ENCODE measurements around the gene PRKG2. TPM values are rescaled to one million over a fixed set of nuclear protein-coding genes. Genes with fewer than 3 reads are reported as not detected.
"Not testable (repeated sequence)": the region's sequence is repeated elsewhere in the genome, so short reads cannot be mapped to it uniquely, and the experiment has no call there.

Gene PRKG2, protein sequence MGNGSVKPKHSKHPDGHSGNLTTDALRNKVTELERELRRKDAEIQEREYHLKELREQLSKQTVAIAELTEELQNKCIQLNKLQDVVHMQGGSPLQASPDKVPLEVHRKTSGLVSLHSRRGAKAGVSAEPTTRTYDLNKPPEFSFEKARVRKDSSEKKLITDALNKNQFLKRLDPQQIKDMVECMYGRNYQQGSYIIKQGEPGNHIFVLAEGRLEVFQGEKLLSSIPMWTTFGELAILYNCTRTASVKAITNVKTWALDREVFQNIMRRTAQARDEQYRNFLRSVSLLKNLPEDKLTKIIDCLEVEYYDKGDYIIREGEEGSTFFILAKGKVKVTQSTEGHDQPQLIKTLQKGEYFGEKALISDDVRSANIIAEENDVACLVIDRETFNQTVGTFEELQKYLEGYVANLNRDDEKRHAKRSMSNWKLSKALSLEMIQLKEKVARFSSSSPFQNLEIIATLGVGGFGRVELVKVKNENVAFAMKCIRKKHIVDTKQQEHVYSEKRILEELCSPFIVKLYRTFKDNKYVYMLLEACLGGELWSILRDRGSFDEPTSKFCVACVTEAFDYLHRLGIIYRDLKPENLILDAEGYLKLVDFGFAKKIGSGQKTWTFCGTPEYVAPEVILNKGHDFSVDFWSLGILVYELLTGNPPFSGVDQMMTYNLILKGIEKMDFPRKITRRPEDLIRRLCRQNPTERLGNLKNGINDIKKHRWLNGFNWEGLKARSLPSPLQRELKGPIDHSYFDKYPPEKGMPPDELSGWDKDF
- 0.13 TPM for polyA plus RNA-seq (2013, experiment 1 of 2; ENCODE audit: insufficient read length)
- polyA plus RNA-seq (2013, experiment 2 of 2; ENCODE audit: insufficient read length), result 0.12 TPM

DNA sequence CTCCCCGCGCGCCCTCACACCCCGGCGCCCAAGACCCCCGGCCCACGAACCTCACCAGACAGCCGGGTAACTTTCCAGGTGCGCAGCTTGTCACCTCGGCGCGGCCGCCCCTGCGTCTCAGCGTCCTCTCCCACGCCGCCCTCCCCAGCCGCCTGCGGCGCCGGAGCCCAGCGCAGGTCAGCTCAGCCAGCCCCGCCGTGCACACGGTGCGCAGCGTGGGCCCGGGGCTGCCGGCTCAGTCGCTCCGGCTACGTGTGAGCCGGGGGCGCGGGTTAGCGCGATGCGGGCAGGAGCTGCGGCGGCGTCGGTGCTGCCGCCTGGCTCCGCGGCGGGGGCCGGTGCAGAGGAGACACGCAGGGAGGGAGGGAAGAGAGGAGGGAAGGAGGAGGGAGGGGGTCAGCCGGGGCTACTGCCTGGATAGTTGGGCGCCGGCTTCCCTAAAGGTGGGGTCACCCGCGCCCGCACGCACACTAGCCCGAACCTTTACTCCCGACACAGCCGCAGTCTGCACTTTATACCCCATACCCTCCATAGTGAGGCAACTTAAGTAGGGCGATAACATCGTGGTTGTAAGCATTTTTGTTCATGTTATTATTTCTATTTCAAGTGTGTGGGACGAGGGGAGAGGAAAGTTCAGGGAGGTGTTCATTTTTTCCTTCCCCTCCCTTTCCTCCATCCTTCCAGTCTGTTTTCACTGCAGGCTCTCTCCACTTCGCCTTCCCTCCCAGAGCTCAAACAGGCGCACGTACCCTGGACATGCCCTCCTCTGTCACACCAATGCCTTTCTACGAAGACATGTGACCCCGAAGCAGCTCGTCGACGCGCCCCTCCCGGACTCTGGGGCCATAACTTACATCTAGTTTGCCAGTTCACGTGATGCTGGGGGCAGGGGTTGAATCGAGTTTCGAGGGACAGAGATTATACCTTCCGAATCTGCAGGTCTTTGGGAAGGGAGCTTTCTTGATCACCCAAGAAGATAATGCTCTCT is at the start of gene PRKG2:
Gene PRKG2, minus strand, starts transcription at position 342 of the 988 bp plus-strand sequence. CDS start 10,175 bp downstream, outside the sequence.
- DNase-seq, result peak; percentile 2

DNA sequence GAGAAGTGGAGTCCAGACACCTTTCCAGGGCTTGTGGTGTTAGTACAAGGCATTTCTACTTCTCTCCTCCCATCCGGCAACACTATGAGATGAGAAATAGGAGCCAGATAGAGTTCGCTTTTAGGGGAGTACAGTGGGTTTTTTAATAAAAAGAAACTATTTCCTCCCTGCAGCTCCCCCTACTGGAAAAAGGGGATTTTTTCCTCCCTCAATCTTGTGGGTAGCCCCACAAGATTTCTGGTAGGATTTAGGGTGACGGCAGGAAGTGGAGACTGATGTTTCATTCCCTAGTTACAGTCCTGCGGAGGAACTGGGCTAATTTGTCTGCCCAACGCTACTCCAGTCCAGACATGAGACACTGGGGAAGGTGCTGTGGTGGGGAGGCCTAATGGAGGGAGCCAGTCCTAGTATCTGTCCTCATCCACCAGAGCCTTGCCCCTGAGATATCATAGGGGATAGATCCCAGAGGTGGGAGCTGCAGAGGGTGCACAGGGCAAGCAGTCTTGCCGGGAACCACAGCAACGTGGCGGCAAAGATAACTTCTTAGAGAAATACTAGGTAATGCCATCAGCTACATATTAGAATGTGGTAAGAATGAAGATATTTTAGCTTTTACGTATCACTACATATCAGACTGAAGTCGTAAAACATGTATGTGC is 45.5 kb upstream of the PRKG2 start:
- no peak for DNase-seq

DNA sequence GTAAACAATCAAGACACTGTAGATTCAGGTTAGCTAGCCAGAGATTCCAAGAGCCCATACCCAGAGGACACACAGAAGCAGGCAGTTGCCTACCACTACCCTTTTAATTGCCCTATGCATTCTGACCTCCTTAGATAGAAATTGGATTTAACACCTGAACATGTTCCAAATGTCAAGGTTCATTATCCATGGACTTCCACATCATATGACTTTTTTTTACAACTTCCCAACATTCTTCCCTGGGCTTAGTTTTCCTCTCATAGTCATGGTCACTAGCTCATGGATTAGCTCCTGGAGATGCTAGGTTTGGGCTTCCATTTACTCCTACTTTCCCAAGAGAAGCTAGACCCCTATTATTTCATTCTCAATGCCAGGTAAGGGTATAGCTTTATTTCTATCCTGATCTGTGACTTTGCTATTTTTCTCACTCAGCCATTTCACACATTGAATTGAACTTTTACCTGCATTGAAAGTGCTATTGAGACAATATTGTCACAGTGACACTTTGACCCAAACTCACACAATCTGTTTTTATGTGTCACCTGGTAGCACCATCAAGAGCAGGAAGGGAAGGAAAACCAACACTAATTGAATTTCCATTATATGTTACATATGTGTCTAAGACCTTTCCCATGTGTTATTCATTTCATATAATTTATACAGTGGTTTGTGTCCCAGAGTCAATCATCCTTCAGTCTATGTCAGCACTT is 44.0 kb upstream of the PRKG2 start:
- no peak for DNase-seq

DNA sequence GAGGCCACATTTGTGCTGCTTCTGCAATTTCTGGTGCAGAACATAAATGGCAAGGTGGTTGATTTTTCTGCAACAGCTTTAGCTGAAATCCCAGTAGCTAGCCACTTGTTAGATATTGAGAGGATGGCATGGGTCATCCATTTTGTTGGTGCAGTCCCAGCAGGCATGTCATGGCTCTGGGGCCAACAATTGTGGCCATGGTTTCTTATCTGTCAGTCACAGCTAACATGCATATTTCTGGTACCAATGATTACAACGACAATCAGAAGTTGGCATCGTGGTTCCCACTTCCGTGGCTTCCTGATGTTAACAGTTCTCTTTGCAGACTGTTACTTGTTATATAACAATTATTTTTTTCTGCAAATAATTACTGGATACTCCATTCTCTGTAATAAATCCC is 42.8 kb upstream of the PRKG2 start:
- DNase-seq, result no peak

DNA sequence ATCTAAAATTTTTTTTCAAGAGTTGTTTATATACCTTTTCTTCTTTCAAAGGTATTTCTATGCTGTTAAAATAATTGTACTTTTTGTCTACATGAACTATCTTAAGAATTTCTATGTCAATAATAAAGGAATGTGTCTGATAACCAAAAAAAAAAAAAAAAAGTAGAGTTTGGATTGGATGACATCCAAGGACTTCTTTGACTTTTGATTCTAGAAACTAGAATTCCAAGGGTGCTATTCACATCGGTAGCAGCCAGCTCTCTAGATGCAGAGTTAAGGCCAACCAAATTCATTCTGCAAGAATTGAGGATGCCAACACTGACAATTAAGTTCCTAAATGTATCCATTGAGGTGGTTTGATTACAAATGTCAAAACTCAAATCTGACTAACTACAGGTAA is 42.0 kb upstream of the PRKG2 start:
- DNase-seq, result peak; percentile 78

DNA sequence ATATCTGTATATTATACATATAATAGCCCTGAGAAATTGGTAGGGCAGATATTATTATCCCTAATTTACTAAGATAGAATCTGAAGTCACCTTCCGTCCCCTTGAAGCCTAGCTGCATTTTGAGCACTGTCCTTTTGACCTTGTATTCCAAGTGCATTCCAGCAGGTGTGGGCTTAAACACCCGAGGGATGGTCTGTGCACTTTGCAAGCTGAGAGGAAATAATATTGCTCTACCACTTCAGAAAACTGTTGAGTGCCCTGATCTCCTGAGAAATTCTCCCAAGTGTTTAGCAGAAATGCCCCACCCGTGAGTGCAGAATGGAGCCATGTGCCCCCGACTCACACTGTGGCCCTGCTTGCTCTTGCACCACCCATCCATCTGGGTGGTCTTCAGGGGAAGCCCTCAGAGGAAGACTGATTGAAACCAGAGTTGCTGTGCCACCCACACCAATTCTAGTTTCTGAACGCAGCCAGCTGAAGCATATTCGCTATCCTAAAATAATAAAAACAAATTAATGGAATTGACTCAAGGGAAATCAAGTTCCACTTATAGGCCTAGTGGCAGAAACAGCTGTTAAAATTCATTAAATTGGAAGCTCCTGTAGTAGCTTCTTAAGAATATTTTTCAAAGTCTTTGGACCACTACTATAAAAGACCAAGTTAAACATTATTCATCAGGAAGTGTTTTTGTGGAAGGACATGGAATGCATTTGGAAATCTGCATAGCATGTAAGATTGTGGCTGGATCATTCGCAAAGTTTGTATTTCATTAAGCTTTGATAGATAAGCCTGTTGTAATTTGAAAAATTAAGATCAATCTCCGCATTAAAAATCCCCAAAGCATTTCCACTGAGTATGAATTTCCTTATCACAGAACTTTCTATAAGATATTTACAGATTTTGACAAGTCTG is 41.3 kb upstream of the PRKG2 start:
- peak; percentile 49 for DNase-seq

DNA sequence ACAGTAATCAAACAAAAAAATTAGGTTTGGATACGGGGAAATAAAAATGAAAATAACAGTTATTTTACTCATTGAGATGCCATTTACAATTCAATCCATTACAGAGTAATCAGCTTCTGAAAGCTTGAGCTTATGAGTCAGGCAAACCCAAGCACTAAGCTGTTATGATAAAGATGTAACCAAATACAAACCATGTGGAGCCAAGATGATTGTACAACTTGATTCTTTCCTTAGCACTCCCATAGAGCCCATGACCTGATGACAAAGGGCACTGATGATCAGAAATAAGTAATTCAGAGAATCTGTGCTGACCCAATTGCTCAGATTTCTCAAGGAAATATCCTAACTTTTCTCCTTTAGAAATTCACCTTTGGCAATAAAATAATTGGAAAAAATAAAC is 40.5 kb upstream of the PRKG2 start:
- DNase-seq, result peak; percentile 84

DNA sequence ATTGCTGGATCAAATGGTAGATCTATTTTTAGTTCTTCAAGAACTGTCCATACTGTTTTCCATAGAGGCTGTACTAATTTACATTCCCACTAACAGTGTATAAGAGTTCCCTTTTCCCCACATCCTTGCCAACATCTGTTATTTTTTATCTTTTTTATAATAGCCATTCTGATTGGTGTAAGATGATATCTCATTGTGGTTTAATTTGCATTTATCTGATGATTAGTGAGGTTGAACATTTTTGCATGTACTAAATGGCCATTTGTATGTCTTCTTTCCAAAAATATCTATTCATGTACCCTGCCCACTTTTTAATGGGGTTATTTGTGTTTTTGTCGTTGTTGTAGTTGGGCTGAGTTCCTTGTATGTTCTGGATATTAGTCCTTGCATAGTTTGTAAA is 35.4 kb upstream of the PRKG2 start:
- no peak for DNase-seq

DNA sequence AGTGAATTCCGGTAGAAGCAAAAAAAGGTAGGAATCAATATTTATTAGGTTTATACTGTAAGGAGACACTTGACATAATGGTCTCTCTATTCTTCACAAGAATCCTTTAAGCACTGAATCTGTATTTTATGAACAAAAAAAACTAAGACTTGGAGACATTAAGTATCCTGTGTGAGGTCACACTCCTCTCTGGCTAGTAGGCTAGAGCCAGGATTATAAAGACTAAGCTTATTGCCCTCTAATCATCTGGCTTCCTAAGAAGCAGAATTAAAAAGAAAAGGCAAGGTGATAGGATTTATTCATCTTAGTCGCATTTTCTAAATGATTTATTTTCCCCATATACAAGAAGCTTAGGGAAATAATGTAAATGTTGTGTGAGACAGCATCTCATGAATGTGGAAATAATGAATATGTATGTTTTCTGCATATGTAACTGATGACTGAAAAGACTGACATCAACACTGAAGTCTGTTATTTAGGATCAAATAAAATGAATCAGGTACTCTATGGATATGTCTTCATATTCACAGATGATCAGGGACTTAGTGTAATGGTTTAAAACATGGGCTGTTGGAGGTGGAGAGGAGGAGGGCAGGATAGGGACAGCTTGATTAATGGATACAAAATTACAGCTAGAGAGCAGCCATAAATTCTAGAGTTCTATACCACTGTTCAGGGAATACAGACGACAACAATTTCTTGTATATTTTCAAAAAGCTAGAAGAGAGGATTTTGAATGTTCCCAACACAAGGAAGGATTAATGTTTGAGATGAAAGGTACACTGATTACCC is 30.4 kb upstream of the PRKG2 start:
- DNase-seq, result no peak

DNA sequence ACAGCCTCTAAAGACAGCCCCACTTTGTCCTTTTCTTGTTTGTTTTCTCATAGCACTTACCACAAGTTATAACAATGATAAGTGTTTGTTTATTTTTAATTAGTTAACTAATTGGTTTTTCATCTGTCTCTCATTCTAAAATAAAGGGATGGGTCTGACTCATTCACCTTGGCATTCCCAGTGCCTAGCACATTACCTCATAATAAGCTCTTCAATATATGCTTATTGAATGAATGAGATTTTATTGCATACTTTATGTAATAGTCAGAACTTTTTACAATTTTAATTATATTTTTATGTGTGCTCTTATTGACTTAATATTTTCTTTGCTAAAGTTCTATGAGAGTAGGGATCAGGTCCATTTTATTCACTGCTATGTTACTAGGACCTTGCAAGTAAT is 22.8 kb upstream of the PRKG2 start:
- no peak for DNase-seq

DNA sequence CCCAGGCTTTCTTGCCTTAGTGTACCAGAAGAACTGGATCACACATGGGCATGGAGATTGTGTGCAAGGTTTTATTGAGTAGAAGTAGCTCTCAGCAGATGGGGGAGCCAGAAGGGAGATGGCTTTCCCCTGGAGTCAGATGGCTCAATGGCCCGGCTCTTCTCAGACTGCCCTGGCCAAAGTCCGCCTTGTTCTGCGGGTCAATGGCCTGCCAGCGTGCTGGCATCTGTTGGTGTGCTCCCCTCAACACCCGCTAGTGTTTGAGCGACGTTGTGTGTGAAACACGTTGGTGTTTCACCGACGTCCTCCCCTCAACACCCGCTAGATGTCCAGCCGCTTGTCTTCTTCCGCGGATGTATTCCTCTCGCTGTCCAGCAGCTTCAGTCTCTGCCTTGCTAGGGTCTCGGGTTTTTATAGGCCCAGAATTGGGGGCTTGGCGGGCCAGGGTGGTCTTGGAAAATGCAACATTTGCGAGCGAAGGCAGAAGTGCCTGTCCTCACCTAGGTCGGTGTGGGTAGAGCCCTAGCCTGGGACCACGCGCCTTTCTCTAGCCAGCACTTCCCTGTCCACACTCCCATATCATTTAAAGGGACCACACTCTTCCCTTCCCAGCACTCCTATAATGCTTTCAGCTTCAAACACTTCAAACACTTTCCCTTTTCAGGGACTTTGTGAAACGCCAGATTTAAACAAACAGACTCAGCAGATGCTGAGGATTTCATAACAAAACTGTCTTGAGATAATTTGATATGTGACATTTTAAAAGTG is 21.1 kb upstream of the PRKG2 start:
- DNase-seq, result no peak

DNA sequence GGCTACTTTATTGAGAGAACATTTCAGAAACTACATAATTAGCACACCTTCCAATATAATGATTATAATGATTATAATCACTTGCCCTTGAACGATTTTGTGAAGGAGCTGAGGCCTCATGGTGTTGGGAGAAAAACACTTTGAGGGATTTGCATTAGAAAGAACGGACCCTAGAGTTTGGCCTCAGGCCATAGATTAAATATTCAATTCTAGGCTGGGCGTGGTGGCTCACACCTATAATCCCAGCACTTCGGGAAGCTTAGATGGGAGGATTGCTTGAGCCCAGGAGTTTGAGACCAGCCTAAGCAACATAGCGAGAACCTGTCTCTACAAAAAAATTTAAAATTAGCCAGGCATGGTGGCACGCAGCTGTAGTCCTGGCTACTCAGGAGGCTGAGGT is 12.9 kb upstream of the PRKG2 start:
- DNase-seq, result no peak

DNA sequence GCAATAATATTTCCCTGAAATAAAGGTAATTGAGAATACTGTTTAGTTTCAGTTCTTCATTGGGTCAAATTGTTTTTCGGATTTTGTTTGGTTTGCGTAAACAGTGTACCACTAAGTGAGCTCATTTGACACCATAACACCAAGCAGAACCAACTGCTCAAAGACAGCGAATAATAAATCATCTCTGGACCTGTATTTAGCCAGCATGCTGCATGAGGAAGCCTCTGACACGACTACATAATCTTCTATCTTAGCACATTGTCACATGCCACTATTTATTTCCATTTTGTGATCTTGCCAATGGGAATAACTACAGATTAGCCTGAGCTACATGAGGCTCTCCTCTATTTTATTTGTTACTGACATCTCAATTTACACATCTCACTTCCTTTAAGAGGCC is 12.1 kb upstream of the PRKG2 start:
- DNase-seq, result no peak

DNA sequence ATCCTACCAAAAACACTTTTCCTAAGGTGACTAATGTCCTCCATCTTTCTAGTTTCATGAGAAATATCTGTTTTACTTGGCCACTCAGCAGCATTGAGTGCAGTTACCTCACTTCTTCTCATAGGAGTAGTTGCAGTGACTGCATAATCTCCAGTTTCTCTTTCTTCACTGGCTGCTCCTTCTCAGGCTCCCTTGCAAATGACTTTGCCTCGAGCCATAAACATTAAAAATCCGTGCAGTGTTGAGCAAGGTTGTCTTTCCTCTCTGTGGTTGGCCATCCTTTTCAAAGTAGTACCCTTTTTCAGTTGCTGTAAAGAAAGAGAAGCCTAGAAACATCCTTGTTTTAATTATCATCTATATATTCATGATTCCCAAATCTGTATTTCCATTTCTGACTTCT is 10.2 kb upstream of the PRKG2 start:
- DNase-seq, result no peak

DNA sequence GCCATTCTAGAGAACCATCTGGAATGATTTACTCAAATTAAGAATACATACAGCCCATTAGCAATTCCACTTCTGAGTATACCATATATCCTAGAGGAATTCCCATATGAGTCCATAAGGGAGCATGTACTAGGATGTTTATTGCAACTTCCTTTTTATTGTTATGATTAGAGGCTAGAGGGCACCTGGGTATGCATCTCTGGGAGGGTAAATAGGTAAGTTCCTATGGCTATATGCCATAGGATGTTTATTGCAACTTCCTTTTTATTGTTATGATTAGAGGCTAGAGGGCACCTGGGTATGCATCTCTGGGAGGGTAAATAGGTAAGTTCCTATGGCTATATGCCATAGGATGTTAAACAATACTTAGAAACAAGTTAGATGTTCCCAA is 7.1 kb upstream of the PRKG2 start:
- DNase-seq, result not testable (repeated sequence)

DNA sequence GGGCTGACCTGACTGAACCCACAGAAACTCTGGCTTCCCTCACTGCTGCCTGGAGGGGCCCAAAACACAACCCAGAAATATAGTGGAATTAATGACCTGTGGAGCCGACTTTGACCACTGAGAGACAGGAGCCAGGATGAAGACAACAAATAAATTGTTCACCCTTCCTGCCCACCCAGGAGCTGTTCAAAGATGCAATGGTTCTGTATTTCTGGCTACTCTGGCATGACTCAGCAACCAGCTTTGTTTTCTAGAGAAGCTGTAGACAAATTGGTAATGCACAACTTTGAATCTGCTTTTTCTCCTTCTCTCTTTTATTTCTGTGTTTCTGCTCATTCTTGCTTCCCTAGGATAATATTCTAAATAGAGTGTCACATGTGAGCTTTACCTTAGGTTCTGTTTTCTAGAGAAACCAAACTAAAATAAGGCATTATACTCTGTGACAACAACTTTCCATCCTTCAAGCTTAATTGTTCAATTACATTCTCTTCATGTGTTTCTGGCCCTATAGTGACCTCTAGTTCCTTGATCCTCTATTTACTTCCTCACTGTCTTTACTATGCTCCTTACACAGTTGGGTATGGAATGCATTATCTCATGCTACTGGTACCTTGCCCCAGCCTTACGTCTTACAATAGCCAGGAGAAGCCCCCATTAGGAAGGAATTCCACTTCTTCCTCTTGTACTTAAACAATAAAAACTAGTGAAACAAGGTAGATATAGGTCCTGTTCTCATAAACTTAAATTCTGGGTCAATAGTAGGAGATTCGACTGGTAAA is 6.5 kb upstream of the PRKG2 start:
- no peak for DNase-seq

DNA sequence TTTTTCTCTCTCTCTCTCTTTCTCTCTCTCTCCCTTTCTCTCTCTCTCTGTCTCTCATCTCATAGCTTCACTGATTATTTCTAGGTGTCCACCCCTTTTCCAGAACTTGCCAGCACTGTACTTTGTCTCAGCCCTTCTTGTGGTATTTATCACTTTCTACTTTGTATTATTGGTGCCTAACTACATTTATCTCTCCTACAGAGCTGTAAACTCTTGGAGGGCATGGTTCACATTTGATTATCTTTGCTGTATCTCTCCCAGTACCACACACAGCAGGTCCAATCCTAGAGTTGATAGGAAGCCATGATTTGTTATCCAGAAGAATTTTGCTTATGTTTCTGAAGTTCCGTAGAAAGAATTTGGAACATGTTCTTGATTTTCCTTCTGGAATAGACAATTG is 5.2 kb upstream of the PRKG2 start:
- no peak for DNase-seq

DNA sequence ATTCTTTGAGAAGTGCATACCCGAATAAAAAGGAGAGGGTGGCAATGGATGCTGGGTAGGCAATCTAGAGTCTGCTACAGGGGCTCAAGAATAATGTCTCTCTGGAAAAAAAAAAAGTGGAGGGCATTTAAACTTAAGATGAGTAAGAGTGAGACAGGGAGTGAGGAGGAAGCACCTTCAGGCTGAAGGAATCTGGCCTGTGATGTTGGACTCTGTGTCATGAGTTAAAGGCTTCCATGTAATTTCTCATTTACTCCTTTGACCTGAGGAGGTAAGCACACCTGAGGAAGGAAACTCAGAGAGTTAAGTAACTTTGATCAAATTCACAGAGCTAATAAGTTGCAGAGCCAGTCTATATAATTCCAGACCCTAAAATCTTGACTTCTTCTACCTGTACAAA is 3.2 kb upstream of the PRKG2 start:
- DNase-seq, result no peak

Measured in fibroblast of skin of scalp (primary cell).